Stomach (tissue), 4 donors: ENCODE results near the gene GMEB2.

Experiments used
- CTCF ChIP-seq, 7 experiments: fragments of 450-650 bp in 4 of 7; fragments of 200-600 bp in 3 of 7; sonication (generic) in 3 of 7; IDR thresholded peaks; one replicate each; pipeline ENCODE4 v1.5.1; 2016 to 2019; ENCODE audit warnings: antibody characterized with exemption in 7 of 7, control low read depth in 2 of 7, mild to moderate bottlenecking in 1 of 7
- EP300 ChIP-seq: sonication (generic); formaldehyde crosslinking; IDR thresholded peaks from one replicate; pipeline ENCODE4 v1.6.1; 2017; ENCODE audit warnings: antibody characterized with exemption
- POLR2A ChIP-seq, 4 donors: fragments of 450-650 bp; IDR thresholded peaks; one replicate each; pipeline ENCODE4 v1.6.1; 2016; ENCODE audit warnings: antibody characterized with exemption in 4 of 4, control low read depth in 2 of 4, mild to moderate bottlenecking in 1 of 4, moderate library complexity in 1 of 4

DNA sequence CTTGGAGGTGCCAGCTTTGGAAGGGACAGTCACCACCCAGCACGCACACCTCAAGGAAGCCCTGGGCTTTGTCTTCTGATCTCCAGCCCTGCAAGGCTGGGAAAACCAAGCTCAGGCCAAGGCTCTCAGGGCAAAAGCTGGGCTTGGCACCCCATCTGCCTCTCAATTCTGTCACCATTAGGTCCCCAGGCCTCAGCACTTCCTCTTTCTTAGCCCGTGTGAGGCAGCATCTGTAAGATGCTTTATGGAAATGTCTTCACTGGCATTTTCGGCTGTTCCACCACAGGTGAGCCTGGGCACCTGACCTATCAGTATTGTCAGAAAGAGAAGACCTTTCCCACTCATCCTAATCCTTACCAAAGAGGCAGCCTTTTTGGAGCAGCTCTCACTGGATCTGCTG, 24.6 kb downstream of the GMEB2 start:
- TF ChIP-seq CTCF (IDR thresholded peaks at IDR 0.05) (no peak), POLR2A (IDR thresholded peaks at IDR 0.05) (no peak), EP300 (no peak)
